GM12872 (cell line): ENCODE measurements around the gene CTNNA2.

Experiments used
- CTCF ChIP-seq: IDR thresholded peaks from 3 replicates; pipeline ENCODE4 v1.5.1; 2011; ENCODE audit warnings: low read depth, mild to moderate bottlenecking, low read length, moderate library complexity; ENCODE audit not compliant: insufficient read depth

Gene CTNNA2

GRCh38 chr2:80122675-80123074, 609.8 kb downstream of the CTNNA2 start:
- no peak for TF ChIP-seq CTCF

- TF ChIP-seq CTCF = no peak
Measured at GRCh38 chr2:80126596-80127189, 613.8 kb downstream of the CTNNA2 start.

GRCh38 chr2:80128080-80128479, 615.2 kb downstream of the CTNNA2 start:
- TF ChIP-seq CTCF = no peak

- TF ChIP-seq CTCF = no peak
Measured at GRCh38 chr2:80132281-80132680, 619.4 kb downstream of the CTNNA2 start.

- TF ChIP-seq CTCF = no peak
Measured at GRCh38 chr2:80135001-80135400, 622.1 kb downstream of the CTNNA2 start.

GRCh38 chr2:80136338-80136737, 623.5 kb downstream of the CTNNA2 start:
- no peak for TF ChIP-seq CTCF

GRCh38 chr2:80139001-80139400, 626.1 kb downstream of the CTNNA2 start:
- TF ChIP-seq CTCF = no peak
